Smooth muscle cell (in vitro differentiated cells): Measurements from ENCODE around the gene CSGALNACT2. TPM values are rescaled to one million over a fixed set of nuclear protein-coding genes. Genes with fewer than 3 reads are reported as not detected.

Experiments used
- DNase-seq: peaks from one replicate; lab custom pipeline; 2025; ENCODE audit not compliant: unreplicated experiment; lab: John Stamatoyannopoulos, UW
- H2AFZ ChIP-seq: fragments of 200-600 bp; sonication (generic); 2 replicates; pipeline ENCODE4 v1.6.0; 2016; ENCODE audit warnings: antibody characterized with exemption, low read depth, mild to moderate bottlenecking
- H3F3A ChIP-seq: fragments of 200-600 bp; sonication (generic); 2 replicates; pipeline ENCODE4 v1.6.0; 2017; ENCODE audit warnings: antibody characterized with exemption, low read depth
- H3K27ac ChIP-seq: fragments of 200-600 bp; sonication (generic); 2 replicates; pipeline ENCODE4 v1.5.1; 2016; ENCODE audit warnings: low read depth, mild to moderate bottlenecking
- H3K27me3 ChIP-seq: fragments of 200-600 bp; sonication (generic); 2 replicates; pipeline ENCODE4 v1.6.1; 2016; ENCODE audit warnings: low read depth, mild to moderate bottlenecking
- H3K36me3 ChIP-seq: fragments of 200-600 bp; sonication (generic); 2 replicates; pipeline ENCODE4 v1.5.1; 2016; ENCODE audit warnings: low read depth
- H3K4me1 ChIP-seq: fragments of 200-600 bp; sonication (generic); 2 replicates; pipeline ENCODE4 v1.5.1; 2016; ENCODE audit warnings: low read depth
- H3K4me2 ChIP-seq: fragments of 200-600 bp; sonication (generic); 2 replicates; pipeline ENCODE4 v1.6.0; 2016; ENCODE audit warnings: mild to moderate bottlenecking
- H3K4me3 ChIP-seq: fragments of 200-600 bp; sonication (generic); 2 replicates; pipeline ENCODE4 v1.5.1; 2016; ENCODE audit warnings: mild to moderate bottlenecking
- H3K79me2 ChIP-seq: fragments of 200-600 bp; sonication (generic); 2 replicates; pipeline ENCODE4 v1.6.0; 2016; ENCODE audit warnings: low read depth, mild to moderate bottlenecking
- H3K9ac ChIP-seq: fragments of 200-600 bp; sonication (generic); 2 replicates; pipeline ENCODE4 v1.6.0; 2016; ENCODE audit warnings: low read depth
- H3K9me3 ChIP-seq: fragments of 200-600 bp; sonication (generic); replicated peaks from 2 replicates; pipeline ENCODE4 v1.5.1; 2016; ENCODE audit warnings: low read depth
- H4K20me1 ChIP-seq: fragments of 200-600 bp; sonication (generic); 2 replicates; pipeline ENCODE4 v1.6.0; 2016; ENCODE audit warnings: low read depth
- CTCF ChIP-seq: fragments of 200-600 bp; sonication (generic); IDR thresholded peaks from 2 replicates; pipeline ENCODE4 v1.5.1; 2017; ENCODE audit warnings: borderline replicate concordance, mild to moderate bottlenecking, antibody characterized with exemption; ENCODE audit not compliant: insufficient read depth, poor library complexity, severe bottlenecking
- WGBS: methylation state at CpG from one replicate; pipeline ENCODE4 v1.1.7; 2016; ENCODE audit warnings: low lambda C conversion rate; 5-methylcytosine and 5-hydroxymethylcytosine counted together
- polyA plus RNA-seq: library from polyadenylated mRNA; unstranded; fragments of >200 nt; fragmentation: Nextera tagmentation; extraction: Ambion mirVana; gene quantifications from 2 replicates; pipeline ENCODE4 v1.2.1, GENCODE V29; 2016
- total RNA-seq: library from RNA; depleted of rRNA; stranded (reverse); fragments of >200 nt; gene quantifications from 2 replicates; pipeline ENCODE4 v1.2.3, GENCODE V29; 2014

The CSGALNACT2 gene
- total and polyA plus RNA-seq, 2 experiments from 2014 or later = 35.6 to 40.4 TPM

- H3K4me2 ChIP-seq = no peak overlapping the region
- H3K79me2 ChIP-seq = no peaks in the 10 kb centered on the region
- H3K4me1 ChIP-seq = no peaks in the 10 kb centered on the region
- no peak overlapping the region for H3K4me3 ChIP-seq
- no peaks in the 10 kb centered on the region for H3F3A ChIP-seq
- no peaks in the 10 kb centered on the region for H3K9me3 ChIP-seq
- H4K20me1 ChIP-seq = no peaks in the 10 kb centered on the region
- whole genome bisulfite sequencing = 89% methylated on average over 18 of the region's 18 CpGs
- H3K27me3 ChIP-seq = no peaks in the 10 kb centered on the region
- DNase-seq = no peak
- no peak overlapping the region for H3K27ac ChIP-seq
- H2AFZ ChIP-seq = no peak overlapping the region
- H3K9ac ChIP-seq = no peak overlapping the region
- TF ChIP-seq CTCF = no peak
- H3K36me3 ChIP-seq = no peaks in the 10 kb centered on the region
Observed at GRCh38 chr10:43117777-43118583, 20.3 kb upstream of the CSGALNACT2 start.

GRCh38 chr10:43118631-43119415, 19.4 kb upstream of the CSGALNACT2 start:
- H2AFZ ChIP-seq = no peak overlapping the region
- DNase-seq = no peak
- no peak overlapping the region for H3K4me3 ChIP-seq
- 87% methylated on average over 19 of the region's 19 CpGs for WGBS
- H3K9ac ChIP-seq = no peak overlapping the region
- H3K9me3 ChIP-seq = no peaks in the 10 kb centered on the region
- no peak for TF ChIP-seq CTCF
- H3K27ac ChIP-seq = no peak overlapping the region
- H3K36me3 ChIP-seq = no peaks in the 10 kb centered on the region
- H3K27me3 ChIP-seq = no peaks in the 10 kb centered on the region
- H4K20me1 ChIP-seq = no peaks in the 10 kb centered on the region
- no peaks in the 10 kb centered on the region for H3F3A ChIP-seq
- H3K4me2 ChIP-seq = no peak overlapping the region
- no peaks in the 10 kb centered on the region for H3K79me2 ChIP-seq
- no peaks in the 10 kb centered on the region for H3K4me1 ChIP-seq

- Histone ChIP-seq H3K27ac (no peak overlapping the region), H3K4me2 (no peak overlapping the region), H4K20me1 (no peaks in the 10 kb centered on the region), H3K4me3 (no peak overlapping the region), H3K27me3 (no peaks in the 10 kb centered on the region), H3K9me3 (no peaks in the 10 kb centered on the region), H3K4me1 (no peaks in the 10 kb centered on the region), H3F3A (no peaks in the 10 kb centered on the region), H3K79me2 (no peaks in the 10 kb centered on the region), H2AFZ (no peak overlapping the region), H3K9ac (no peak overlapping the region), H3K36me3 (no peaks in the 10 kb centered on the region)
- WGBS = 95% methylated on average over 28 of the region's 31 CpGs
- no peak for DNase-seq
- no peak for TF ChIP-seq CTCF
Observed at GRCh38 chr10:43119416-43120115, 18.7 kb upstream of the CSGALNACT2 start.
